GM03348 (cell line): Measurements from ENCODE around the gene SLC24A3.

Experiments
- DNase-seq: peaks from one replicate; pipeline ENCODE4 v3.0.0; 2012; ENCODE audit warnings: low spot score

SLC24A3 gene

DNA sequence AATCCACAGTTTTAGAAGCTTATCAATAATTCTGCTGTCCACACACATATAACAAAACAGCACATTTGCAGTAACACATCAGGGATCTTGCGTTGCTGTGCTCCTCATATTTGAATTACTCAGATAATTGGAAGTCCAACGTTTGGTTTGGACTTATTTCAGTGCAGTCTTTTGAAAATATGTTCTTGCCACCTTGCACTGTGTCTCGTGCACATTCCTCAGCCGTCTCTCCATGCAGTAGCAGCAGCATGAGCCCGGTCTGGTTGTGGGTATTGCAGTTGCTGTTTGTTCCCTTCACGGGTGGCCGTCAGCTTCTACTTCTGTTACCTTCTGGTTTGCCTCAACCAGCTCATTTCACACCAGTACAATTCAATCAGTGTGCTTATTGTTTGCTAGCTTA is 215.5 kb downstream of the SLC24A3 start:
- DNase-seq = no peak

DNA sequence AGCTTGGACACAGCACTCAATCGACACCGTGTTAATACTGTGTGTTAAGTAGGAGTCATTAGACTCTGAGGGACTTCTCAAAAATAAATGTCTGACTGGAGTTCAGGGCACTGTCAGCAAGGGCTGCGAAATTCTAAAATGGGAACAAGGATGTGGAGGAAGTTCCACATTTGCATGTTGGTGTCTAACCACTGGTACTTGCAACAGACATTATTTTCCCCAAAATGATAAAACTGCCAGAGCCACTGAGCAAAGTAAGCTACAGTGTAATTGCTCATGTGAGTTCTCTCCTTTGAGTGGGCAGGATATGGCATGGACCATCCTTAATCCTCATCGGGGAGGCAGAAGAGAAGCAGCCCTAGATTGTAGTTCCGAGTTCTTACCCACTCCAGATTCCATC is 215.9 kb downstream of the SLC24A3 start:
- DNase-seq = no peak

DNA sequence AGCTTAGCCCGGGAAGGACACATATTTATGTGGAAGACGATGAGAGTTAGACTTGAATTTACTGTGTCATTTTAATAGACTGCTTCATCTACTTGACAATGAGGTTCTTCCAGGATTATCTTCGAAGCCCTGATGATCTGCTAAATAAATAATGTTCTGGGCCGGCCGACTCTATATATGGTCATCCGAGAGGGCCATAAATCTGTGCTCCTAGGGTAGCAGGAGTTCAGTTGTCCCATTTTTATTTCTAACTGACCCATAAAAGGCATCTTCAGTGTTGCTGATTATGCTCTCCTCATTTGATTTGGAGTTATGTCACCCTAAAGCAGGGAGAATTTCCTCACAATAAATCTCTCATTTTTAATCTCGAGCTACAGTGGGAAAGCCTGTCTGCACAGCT is 217.1 kb downstream of the SLC24A3 start:
- DNase-seq = no peak

DNA sequence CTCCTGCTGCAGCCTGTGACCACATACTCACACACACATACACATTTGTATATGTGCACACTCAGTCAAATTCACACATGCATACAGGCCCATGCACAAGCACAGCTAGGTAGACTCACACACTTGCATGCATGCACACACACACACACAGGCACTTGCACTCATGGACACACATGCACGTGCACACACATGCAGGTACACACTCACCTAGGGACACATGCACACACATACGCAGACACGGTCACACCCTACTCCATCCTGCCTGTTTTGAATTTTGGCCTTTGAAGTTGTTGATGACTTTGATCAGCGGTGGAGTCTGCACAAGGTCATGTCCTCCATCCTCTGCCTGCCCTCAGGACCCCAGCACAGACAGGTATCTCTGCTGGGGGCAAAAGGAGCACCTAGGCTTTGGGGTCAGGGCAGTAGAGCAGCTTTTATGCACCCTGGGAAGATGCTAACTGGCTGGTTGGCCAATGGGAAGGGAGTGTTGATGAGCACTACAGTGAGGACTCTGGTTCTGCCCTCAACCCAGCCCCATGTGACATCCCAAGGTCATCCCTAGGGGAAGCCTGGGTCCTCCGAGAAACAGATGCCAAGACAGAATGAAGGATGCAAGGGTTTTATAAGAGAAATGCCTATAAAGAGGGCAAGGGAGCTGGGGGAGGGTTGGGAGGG is 218.3 kb downstream of the SLC24A3 start:
- no peak for DNase-seq

DNA sequence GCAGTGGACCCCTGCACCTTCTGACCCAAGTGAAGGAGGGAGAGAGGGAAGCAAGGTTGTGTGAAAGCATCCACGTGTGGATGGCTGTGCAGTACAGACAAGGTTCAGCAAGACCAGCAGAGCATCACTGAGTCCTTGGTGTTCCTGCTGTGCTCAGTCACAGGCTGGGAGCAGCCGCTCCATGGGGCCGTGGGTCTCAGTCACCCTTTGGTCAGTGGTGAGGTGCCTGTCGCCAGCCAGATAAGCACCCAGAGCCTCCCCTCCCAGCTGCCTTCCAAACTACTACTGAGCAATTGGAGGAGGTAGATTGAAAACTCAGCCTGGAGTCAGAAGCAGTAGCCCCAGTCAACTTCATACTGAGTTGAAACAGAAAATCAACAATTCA is 218.9 kb downstream of the SLC24A3 start:
- no peak for DNase-seq

DNA sequence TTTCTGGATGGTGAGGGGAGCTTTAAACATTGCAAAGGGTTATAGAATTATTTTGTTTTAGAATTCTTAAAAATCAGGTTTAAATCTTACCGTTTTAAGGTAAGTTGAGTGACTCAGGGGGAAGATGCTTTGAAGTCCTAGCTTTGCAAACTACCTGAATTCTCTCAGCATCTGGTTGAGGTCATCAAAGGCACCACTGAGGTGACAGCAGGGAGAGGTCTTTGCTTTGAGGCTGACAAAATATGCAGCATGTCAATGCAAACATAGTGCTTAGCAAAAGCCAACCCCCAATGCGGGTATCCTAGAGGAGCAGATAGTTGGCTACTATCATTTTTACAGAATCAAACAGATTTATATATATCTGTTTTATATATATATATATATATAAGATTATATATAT is 219.5 kb downstream of the SLC24A3 start:
- DNase-seq = no peak

DNA sequence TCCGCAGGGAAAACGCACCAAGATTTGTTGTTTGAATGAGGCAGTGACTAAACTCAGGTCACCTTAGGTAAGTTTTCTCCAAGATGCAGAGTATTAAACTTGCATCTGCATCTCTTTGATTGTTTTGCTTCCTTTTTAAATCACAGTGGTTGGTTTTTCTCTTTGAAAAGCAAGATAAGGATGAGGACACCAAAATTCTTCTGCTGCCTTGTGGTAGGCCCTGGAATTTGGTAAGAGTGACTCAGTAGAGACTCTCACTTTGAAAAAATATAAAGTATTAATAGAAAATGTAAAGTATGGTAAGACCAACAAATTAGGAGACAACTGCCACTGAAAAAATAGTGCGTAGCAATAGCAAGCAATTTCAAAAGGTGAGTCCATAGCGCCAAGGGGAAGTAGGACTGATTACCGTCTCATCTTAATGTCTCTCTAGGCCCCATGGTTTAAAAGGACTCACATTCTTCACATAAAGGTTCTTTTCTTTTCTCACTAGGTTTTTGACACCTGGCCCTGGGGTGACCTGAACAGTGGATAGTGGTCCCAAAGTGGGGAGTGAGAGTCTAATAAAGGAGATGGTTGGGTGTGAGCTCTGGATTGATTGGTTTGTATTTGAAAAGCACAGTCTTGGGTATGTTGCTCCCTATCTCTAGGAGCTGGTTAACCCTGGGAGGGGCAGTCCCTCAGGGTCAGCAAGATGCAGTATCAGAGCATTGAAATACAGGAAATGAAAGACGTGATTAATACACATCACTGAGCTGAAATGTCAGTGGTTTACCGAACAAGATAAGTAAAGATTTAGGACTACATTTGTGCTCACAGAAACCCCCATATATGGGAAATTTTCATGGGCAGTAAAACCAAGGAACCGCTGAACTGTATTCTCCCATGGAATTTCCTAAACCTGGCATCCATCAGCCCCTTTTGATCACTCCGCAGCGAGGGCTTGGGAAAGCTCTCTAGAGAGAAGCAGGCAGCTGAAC is 221.2 kb downstream of the SLC24A3 start:
- peak; percentile 26 for DNase-seq

DNA sequence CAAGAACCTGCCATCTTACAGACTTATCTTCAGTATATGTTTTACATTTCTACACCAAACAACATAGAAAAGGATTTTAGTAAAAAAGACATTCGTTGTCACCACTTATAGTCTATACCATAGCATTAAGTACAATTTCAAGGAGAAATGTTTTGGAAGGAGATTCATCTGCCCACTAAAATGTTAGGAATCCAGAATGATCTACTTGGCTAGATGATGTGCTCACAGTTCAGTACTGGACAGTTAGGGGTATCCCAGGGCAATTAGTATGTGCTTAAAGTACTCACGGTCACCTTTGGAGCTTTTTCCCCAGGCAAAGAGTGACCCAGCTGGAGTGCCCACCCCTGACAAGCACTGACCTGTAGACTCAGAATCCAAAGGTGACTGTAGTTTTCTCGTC is 222.9 kb downstream of the SLC24A3 start:
- no peak for DNase-seq

DNA sequence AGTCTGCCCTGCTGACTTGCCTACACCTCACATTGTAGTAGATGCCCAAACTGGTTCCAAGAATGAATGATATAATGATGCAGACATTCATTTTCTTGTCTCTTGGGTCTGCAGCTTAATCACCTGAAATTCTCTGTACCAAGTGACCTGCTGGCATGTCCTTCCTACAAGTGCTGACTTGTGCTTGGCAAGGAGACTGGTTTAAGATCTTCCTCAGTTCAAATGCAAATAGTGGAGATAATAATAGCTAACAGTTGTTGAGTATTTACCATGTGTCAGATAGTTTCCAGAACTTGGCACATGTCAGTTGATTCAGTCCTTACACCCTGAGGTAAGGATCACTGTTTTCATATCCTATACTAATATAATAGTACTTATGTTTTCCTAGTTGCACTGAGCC is 223.4 kb downstream of the SLC24A3 start:
- no peak for DNase-seq

DNA sequence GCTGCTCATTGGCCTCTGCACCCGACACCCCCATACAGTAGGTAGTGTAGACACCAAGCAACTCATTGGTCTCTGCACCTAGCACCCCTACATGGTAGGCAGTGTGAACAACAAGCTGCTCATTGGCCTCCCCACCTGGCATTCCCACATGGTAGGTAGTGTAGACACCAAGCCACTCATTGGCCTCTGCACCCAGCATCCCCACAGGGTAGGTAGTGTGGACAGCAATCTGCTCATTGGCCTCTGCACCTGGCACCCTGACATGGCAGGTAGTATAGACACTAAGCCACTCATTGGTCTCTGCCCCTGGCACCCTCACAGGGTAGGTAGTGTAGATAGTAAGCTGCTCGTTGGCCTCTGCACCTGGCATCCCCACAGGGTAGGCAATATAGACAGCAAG is 226.0 kb downstream of the SLC24A3 start:
- no peak for DNase-seq

DNA sequence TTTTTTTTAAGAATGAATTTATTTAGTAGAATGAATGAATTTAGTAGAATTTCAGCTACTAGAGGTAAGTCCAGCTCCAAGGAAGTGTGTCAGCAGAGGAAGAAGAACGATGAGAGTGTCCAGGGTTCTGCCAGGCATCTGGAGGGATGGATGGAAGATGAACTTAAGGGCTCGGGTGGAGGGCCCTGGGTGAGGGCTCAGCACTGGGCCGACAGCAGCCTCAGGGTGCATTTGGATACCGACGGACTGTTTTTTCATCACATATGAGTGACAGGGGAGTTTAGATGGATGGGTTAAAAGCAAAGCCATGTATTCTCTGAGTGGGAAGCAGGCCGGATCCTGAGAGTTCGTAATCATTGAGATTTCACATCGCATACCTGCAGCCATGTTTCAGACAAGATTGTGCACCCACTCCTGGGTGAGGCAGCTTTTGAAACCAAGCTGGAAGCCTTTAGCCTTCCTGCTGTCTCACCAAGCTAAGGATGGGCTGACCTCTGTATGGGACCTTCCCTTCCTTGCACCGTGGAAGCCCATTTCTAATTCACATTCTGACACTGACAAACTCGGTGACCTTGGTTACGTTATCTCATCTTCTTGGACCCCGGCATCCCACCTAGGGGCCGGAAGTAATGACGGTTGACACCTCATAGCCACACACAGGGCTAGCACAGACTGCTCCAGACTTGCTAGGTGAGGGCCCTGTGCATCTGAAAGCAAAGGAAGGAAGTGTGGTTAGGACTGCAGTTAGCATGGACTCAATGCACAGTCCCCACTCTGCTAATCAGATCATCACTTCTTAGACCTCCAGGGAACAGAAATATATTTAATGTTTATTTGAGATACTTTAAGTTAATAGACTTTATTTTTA is 228.5 kb downstream of the SLC24A3 start:
- DNase-seq = no peak

DNA sequence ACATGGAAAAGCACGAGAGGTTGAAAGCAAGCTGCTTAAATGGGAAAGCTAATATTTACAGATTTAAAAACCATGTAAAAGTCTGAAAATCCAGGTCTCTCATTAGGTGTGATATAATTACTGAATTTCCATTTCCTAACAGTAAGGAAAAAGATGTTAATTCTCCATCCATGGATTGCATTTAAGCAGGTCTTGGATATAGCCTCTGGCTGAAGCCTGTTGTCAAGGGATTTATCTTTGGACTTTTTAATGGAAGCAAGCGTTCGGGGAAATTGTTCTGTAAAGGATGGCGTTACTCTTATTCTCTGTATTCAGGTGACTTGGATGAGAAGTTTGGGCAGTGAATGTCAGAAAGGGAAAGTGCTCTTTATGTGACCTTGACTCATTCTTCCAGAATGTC is 233.8 kb downstream of the SLC24A3 start:
- no peak for DNase-seq

DNA sequence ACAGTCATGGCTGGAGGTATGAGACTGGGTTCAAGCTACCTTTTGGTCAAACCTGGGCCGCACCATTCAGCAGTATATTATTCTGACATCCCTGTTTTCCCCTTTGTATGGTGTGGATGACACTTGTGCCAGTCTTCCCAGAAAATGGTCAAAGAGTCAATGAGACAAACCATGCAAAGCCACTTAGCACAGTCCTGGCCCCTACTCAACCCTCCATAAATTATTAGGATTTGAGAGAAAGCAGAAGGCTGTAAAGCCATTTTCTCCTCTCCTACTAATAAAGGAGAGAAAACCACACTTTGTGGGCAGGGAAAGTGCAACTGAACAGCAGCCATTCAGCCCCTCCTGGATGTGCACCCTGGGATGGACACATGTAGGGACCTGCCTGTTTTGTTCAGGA is 236.2 kb downstream of the SLC24A3 start:
- no peak for DNase-seq

DNA sequence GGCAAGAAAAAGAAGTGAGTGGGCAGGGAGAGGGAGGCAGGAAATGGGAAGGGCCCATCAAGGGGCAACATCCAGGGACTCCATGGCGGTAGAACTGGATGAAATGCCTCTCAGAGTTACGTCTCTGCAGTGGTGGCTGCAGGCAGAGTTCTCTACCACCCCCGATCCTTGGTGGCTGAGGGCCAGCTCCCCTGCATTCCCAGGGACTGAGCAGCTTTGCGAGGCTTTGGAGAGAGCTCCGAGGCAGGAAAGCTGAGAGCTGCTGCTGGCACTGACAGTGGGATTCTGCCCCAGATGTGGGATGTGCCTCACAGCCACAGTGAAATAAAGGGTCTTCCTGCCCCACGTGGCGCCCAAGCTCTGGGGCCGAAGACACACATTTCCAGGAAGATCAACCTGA is 236.6 kb downstream of the SLC24A3 start:
- DNase-seq = no peak

DNA sequence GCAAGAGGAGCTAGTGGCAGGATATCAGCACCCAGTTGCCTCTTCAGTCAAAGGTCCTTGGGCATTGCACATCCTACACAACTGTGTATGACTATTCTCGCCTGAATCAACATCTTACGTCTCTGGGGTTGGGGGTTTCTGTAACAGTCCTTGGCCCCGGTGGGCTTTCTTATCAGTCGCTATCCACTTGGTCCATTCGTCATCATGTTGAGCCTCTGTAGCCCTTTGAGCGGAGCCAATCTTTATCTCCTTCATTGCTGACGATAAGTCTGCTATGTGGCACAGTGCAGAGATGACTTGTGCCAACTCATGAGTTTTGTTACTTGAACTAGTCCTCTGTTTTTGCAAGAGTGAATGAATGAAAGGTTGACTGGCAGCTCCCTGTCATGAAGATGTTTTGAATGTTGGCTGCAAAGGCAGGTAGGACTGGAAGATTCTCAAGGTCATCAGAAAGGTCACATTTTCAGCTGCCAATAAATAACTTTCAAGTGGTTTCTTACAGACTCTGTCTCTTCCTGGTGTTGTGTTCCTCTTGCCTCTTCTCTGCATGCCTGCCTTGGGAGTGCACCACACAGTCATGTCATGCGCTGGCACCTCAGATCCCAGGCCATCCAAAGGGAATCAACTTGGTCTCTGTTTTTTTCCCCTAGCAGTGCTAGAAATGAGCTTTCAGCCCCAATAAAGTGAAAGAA is 238.9 kb downstream of the SLC24A3 start:
- no peak for DNase-seq

DNA sequence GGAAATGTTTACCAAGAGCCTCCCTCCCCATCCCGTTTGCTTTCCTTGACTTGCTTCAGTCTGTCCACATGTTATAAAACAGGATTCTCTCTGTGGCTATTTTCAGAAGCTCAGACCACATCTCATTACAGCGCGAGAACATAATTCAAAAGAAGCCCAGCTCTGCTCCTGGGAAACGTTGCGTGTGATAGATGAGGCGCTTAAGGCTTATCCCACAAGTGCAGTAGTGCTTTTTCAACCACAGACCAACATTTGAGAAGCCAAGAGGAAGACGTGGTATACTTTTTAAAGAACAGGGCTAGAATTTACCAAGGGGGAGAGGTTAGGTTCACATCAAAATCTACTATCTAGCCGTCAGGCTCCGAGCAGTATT is 239.5 kb downstream of the SLC24A3 start:
- DNase-seq = no peak

DNA sequence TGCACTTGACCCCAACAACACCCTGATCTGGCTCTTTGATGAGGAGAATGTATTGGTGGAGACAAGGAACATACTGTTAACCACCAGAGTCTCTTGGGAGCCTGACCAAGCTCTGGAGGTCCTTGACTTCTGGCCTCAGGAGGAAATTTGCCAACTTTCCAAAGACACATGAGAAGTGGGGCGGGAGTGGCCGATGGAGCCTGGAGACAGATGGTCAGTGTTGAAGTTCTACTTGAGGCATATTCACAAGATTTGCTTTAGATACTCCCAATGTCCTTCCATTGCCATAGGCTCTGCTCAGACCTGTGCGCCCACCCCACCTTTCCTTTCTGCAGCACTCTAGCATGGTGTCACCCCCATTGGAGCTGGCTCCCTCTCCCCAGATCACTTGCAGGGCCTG is 241.0 kb downstream of the SLC24A3 start:
- DNase-seq = no peak

DNA sequence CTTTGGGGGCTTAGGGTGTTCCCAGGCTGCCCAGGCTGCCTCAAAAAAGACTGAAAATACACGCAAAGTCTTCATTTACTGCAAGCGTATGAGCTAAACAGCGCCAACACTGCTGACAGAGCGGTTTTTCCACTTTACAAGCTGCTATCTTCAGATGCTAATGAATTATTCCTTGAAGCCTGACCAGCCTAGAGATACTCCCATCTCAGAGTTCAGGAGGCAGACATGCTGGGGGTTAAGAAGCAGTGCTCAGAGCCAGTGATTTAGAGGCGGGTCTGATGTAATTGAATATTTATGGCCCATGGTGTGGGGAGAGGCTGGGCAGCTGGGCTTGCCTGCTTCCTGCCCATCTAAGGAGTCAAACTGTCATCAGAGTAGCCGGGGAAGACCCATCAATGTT is 241.4 kb downstream of the SLC24A3 start:
- DNase-seq = no peak

DNA sequence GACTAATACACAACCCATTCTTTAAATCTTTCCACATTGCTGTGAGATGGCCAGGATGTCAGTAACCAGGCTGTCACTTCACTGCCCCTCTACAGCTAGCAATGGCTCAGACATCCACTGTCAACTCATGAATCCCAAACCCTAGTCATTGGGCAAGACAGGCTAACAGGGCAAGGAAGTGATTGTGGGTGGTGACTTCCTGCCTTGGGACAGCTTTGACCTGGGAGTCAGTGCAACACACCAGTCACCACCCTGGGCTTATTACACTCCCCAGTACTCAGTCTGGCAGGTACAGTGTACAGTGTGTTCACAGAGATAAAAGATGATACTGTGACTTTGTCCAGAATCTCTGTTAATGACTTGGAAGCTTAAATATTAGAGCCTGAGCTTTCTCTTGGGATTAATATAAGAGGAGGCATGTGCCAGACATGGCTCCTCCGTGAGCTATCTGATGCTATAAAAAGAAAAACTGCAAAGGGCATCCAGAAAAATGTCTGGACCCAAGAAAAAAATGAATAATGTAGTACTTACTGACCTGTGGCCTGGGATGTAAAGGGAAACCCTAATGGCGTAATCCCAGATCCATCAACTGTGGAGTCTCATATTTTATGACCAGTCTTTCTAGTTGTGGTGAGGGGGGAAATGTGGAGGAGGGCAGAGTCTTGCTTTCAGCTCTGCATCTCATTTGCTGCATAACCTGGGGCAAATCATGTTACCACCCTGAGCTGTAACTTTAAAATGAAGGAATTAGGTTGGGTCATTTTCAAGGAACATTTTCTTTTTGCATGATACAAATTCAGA is 244.4 kb downstream of the SLC24A3 start:
- no peak for DNase-seq

DNA sequence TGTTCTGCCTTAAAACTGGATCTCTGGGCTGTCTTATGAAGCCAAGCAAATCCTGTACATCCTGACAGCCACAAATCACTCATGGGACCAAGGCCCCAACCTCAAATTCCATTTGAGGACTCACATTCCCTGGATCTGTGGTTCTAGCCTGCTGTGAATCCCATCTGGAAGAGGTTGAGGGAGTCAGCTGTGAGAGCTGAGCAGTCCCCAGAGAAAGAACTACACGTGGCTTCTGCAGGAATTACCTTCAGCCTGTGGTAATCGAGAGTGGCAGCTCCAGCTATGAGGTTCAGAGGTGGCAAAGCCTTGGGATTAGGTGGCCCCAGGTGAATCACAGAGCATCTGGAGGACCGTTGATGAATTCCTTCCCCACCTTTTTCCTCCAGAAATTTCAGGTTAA is 245.2 kb downstream of the SLC24A3 start:
- DNase-seq = no peak

DNA sequence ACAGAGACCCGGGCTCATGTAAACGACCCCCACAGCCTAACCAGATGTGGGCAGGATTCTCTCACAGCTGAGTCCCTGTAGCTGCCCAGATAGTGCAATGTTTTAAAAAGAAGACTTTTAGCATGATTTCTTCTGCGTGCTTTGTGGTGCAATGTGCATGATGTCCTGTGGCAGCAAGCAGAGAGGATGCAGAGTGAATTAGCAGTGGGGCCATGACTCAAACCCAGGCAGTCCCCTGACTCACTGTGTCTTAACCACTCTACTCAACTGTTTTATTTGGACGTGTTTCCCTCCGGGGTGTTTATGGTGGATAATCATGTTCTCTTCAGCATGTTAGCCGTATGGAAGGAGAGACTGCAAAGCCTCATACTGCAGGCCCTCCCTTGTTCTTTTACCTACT is 247.9 kb downstream of the SLC24A3 start:
- DNase-seq = no peak
